Measurements from ENCODE around the gene LCLAT1.

Gene LCLAT1

DNA sequence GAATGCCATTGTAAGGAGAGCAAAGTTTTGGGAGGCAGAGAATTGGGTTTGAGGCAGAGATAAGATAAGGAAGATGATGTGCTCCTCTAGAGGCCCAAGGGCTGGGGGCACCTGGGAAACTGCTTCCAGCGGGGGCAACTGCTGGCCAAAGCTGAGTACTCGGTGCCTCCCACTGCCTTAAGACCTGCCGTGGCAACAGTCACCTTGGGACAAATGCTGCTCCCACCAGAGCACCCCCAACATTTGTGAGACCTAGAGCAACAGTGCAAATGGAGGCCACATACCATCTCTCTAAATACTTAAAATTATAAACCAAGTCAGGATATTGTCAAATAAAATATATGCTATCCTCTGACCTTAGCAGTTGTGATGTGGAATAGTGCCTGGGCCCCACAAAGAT is 233.1 kb downstream of the LCLAT1 start:
- no peak for FAIRE-seq

DNA sequence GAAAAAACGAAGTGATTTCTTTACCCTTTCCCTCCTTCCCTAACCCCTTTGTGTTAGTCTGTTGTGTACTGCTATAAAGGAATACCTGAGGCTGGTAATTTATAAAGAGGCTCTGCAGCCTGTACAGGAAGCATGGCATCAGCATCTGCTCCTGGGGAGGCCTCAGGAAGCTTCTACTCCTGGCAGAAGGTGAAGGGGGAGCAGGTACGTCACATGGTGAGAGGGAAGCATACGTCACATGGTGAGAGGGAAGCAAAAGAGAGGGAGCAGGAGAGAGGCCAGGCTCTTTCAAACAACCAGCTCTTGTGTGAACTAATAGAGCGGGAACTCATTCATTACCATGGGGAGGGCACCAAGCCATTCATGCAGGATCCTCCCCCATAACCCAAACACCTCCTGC is 234.0 kb downstream of the LCLAT1 start:
- no peak for FAIRE-seq

DNA sequence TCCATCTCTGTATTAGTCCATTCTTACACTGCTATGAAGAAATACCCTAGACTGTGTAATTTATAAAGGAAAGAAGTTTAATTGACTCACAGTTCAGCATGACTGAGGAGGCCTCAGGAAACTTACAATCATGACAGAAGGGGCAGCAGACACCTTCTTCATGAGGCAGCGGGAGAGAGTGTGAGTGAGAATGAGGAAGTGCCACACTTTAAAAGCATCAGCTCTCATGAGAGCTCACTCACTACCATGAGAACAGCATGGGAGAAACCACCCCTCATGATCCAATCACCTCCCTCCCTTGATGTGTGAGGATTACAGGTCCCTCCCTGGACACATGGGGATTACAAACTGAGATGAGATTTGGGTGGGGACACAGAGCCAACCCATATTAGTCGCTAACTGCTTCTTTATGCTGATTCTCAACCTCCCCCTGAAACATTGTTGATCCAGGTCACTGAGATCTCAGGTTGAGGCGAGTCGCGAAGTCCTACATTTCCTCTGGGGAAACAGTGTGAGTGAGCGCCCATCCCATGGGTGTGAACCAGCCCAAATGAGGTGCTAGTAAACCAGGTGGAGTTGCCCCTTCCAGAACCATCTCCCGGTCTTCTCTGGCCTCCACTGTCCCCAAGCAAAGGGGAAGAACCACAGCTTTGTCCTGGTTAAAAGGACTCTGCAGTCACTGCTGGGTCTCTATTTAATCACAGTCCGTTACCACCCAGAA is 236.3 kb downstream of the LCLAT1 start:
- no peak for FAIRE-seq

DNA sequence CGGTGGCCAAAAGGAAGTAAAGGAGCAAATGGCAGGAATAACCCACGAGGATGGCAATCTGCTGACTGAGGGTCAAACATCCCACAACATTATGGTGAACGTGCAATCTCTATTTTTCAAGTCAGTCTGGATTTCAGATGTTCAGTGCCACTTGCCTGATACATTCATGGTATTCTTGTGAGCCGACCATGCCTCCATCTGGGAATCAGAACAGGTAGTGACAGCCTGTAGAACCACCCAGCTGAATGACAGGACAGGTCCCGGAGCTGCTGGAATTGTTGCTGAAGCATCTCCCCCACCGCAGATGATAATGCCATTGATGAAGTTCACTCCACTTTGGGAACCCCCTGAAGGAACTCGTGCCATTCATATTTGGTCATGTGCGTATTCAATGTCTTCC is 237.0 kb downstream of the LCLAT1 start:
- no peak for FAIRE-seq

DNA sequence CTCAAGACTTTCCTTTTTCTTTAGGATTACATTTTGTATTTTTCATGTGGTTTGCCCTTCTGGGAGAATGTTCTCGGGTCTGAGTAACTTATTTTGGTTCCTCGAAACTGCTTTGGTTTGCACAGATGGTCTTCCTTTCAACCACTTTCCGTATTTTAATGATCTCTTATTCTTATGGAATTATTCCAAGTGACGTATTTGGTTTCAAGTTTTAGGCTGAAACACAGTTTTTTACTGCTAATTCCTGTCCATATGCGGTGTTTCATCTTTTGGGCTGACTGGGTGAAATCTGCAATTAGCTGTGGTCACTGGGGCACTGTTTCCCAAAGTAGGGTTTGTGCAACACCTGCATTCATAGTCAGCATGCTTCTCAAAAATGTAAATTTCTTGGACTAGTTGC is 237.5 kb downstream of the LCLAT1 start:
- FAIRE-seq: no peak

DNA sequence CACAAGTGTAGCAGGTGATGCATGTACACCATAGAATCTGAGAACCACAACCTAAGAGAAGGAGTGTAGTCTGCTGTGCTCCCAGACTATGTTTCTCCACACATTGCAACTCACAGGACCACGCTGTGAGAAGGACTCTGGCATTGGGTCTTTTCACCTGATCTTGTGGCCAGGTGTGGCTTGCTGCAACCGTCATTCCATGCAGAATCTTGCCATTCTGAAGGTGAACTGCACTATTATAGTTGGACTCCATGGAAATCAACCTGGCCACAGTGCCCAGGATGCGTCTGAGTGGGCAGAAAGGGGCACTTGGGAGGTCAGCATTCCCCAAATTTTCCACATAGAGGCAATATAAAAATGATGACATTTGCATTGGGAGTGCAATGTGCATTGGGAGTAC is 237.9 kb downstream of the LCLAT1 start:
- no peak for FAIRE-seq

DNA sequence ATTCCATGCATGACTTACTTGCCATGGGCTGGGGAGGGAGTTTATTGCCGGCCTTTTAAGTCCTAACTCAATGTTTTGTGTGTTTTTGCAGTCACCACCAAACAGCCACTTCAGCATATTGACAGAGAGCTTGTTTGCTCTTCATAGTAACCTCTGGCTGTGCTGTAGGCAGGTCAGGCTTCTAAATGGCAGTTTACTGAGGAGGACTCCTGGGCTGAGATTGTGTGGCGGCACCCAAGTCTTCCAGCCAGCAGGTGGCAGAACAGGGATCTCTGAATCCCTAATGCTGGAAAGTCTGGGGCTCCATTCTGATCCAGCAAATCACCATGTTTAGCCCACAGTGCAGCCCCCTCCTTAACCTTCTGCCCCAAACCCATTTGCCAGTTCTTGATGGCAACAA is 239.0 kb downstream of the LCLAT1 start:
- no peak for FAIRE-seq

DNA sequence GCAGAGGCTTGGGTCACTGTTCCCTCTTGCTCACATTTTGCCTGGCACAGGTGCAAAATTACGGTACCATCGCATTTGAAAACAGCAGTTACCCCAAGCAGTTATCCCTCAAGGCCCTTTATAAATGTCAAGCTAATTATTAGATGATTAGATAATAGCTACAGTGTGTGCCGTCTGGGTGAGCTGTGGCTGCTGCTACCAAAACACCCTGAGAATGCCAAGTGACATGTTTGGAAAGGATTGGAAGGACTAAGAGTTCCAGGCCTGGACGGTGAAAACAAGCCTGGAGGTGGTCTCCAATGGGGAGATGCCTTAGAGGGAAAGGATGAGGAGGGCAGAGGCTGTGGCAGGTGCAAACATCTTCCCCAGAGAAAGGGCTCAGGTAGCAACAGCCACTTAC is 239.6 kb downstream of the LCLAT1 start:
- FAIRE-seq: no peak

DNA sequence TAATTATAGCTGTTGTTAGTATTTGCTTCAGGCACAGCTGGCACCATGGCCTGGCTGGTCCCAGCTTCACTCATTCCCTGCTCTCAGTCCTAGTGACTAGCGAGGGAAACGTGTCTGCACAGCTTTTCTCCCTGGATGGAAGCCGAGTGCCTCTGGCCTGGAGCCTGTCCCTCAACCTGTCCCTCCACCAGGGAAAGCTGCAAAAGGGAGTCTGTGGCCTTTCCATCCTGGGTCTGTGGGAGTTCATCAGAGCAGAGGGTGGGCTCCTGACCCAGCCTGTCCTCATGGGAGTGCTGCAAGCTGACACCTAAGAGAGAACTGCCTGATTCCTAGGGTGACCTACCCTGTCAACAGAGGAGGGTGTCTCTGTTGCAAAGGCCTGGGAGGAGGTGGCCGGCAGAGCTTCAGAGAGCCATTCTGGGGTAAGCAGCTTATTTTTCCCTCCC is 241.9 kb downstream of the LCLAT1 start:
- FAIRE-seq: no peak

DNA sequence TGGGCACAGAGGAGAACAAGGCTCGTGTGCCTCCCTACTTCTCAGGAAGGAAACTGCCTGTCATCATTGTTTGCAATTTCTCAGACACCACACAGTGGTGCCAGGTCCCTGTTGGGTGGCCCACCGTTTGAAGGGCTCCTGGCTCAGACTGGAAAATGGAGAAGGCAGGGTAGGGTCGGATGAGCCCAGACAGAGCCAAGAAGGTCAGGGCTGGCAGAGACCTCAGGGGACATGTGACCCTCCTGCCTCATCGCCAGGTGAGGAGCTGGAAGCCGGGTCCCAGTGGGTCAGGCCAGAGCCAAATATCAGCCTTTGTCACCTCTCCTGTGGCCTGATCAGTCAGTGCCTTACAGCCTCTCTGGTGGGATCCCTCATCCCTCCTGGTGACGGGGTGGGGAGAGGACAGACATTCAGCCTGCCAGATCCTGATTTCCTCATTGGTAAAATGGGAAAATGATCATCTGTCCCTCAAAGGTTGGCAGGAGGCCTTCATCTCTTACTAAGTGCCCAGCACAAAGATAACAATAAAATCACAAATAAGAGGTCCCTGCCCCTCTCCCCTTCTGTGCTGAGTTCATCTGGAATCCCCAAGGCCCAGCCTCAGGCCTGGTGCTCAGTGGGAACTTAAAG is 242.6 kb downstream of the LCLAT1 start:
- FAIRE-seq: no peak

DNA sequence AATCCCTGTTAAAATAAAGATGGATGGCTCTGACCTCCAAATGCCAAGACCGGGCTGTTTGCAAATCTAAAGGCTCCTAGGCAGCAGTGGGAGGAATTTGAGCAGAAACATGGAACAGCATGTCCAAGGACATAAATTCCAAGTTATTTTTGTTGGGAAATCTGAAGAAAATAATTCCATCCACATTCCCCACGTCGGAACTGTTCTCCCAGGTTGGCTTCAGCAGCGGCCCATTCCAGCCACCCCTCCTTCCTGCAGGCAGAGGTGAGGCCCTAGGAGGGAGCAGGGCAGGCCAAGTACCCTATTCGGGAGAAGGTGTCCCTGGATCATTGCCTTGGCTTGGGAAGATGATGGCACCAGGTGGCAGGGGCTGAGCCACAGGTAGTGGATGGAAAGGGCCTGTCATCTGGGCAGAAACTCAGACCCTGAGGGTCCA is 243.1 kb downstream of the LCLAT1 start:
- no peak for FAIRE-seq

DNA sequence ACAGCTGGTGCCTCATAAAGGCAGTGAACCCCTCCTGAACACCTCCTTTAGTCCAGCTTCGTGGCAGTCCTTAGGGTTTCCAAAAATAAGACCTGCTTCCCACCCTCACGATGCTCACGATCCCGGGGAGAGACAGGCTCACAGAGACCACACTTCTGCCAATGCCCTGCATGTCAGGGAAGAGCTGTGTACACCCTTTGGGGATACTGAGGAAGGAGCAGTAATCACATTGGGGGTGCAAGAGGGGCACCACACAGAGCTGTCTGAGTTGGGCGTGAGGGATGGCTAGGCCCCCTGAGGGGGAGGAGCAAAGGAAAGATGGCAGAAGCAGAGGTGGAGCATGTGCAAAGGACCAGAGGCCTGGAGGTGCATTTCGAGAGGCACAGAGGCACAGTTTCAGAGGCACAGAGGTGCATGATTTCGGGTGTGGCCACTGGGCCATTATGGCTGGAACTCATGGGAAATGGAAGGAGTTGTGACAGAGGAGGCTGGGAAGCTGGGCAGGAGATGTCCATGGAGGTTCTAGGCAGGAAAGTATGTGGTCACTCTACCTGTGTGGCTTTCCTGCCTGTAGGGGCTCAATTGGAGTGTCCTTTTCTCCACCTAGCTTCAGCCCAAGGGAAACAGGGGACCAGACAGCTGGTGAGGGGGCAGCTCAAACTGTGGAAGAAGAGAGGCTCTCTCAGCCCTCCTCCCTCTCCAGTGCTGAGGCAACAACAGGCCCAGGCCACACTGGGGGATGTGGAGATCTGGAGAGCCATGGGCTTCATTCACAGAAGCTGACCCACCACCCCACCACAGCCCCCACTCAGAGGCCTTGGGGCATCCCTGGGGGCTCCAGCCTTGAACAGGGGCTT is 244.3 kb downstream of the LCLAT1 start:
- no peak for FAIRE-seq

DNA sequence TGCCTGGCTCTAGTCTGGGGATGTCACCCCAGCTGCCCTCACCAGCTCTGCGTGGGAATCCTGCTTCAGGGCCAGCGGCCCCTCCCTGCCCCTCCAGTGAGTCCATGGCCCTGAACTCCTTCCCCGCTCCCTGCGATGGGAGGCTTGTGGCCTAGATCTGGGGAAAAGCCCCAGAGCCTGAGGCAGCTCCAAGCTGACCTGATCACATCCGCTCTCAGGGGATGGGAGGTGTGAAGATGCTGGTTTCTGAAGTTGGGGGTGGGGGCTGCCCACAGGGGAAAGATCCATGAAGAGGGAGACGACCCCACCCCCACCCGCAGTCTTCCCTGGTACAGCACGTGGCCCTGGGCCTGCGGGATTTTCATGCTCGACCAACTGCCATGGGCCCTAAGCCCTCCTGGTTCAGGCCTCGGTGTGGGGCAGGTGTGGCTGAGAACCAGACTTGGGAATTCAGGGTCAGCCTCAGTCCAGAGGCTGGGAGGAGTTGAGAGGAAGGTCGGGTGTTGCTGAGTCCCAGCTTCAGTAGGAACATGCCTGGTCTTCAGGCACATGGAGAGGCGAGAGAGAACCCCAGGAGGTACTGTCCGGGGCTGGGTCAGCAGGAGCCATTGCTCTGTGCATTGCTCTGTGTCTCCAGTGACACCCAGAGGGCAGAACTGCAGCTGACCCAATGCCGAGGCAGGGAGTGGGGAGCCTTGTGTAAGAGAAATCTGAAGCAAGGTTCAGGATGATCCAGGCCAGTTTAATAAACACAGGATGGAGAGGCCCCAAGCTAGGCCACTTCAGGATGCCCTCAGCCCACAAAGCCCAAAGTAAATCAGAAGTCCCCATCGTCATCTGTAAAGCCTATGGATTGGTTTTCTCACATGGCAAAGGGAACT is 245.1 kb downstream of the LCLAT1 start:
- no peak for FAIRE-seq

DNA sequence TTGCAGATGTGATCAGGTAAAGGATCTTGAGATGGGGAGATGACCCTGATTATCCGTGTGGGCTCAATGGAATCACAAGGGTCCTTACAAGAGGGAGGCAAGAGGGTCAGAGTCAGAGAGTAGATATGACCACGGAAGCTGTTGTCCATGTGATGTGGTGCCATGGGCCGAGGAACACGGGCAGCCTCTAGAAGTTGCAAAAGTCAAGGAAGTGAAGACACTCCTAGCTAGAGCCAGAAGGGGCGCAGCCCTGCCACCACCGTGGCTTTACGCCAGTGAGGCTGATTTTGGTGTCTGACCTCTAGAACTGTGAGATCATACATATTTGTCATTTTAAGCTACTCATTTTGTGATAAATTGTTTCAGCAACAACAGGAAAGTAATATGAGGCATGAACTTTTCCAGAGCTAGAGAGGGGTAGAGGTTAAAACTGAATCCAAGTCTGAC is 245.8 kb downstream of the LCLAT1 start:
- no peak for FAIRE-seq

Measured in TTC549 (cell line).